HG03565 (cell line): ENCODE data around the gene DSCAML1.
A peak's percentile ranks its signal among the peaks of the same experiment; 100 is the strongest.

Experiments used
- ATAC-seq: cut with Tn5 transposase; IDR thresholded peaks from one replicate; pipeline ENCODE4 v1.9.1; 2021; ENCODE audit warnings: mild to moderate bottlenecking, moderate library complexity; ENCODE audit not compliant: unreplicated experiment

DSCAML1 gene

GRCh38 chr11:117461396-117462182, 335.4 kb downstream of the DSCAML1 start:
- ATAC-seq: no peak

GRCh38 chr11:117459979-117460300, 337.1 kb downstream of the DSCAML1 start:
- ATAC-seq: no peak

GRCh38 chr11:117459123-117459978, 337.7 kb downstream of the DSCAML1 start:
- ATAC-seq: no peak

- no peak for ATAC-seq
Observed at GRCh38 chr11:117458275-117459122, 338.5 kb downstream of the DSCAML1 start.

- no peak for ATAC-seq
Observed at GRCh38 chr11:117457835-117458234, 339.2 kb downstream of the DSCAML1 start.

- ATAC-seq: no peak
Observed at GRCh38 chr11:117457031-117457785, 339.8 kb downstream of the DSCAML1 start.

GRCh38 chr11:117456721-117457029, 340.3 kb downstream of the DSCAML1 start:
- ATAC-seq: peak; percentile 11

- ATAC-seq: peak; percentile 71
Observed at GRCh38 chr11:117456027-117456720, 340.8 kb downstream of the DSCAML1 start.

- no peak for ATAC-seq
Observed at GRCh38 chr11:117454564-117454917, 342.5 kb downstream of the DSCAML1 start.

- ATAC-seq: no peak
Observed at GRCh38 chr11:117453886-117454563, 343.0 kb downstream of the DSCAML1 start.

GRCh38 chr11:117449111-117449693, 347.8 kb downstream of the DSCAML1 start:
- ATAC-seq: no peak

GRCh38 chr11:117444711-117445658, 352.0 kb downstream of the DSCAML1 start:
- ATAC-seq: no peak

- no peak for ATAC-seq
Observed at GRCh38 chr11:117444256-117444655, 352.8 kb downstream of the DSCAML1 start.

GRCh38 chr11:117443266-117444186, 353.5 kb downstream of the DSCAML1 start:
- ATAC-seq: no peak

GRCh38 chr11:117442869-117443239, 354.2 kb downstream of the DSCAML1 start:
- no peak for ATAC-seq

GRCh38 chr11:117442049-117442868, 354.8 kb downstream of the DSCAML1 start:
- ATAC-seq: no peak
